Muscle layer of duodenum (tissue), 2 donors: ENCODE results near the gene GAL3ST2.
"Not testable (repeated sequence)": the region's sequence is repeated elsewhere in the genome, so short reads cannot be mapped to it uniquely, and the experiment has no call there.

Experiments used
- H3K27ac ChIP-seq: one replicate; pipeline ENCODE4 v1.7.0; 2013; ENCODE audit warnings: mild to moderate bottlenecking, low read length
- H3K27me3 ChIP-seq: one replicate; pipeline ENCODE4 v1.7.0; 2013; ENCODE audit warnings: low read depth, mild to moderate bottlenecking, control low read depth, low read length
- H3K36me3 ChIP-seq, 2 donors: one replicate each; pipeline ENCODE4 v1.7.0; 2013; ENCODE audit warnings: low read length in 2 of 2, control low read depth in 1 of 2, mild to moderate bottlenecking in 1 of 2; ENCODE audit not compliant: insufficient read depth in 2 of 2, control insufficient read depth in 1 of 2
- H3K4me1 ChIP-seq, 2 donors: one replicate each; pipeline ENCODE4 v1.7.0; 2013; ENCODE audit warnings: low read length in 2 of 2, mild to moderate bottlenecking in 2 of 2, control low read depth in 1 of 2, moderate library complexity in 1 of 2; ENCODE audit not compliant: insufficient read depth in 2 of 2, control insufficient read depth in 1 of 2
- H3K4me3 ChIP-seq, 2 donors: one replicate each; pipeline ENCODE4 v1.7.0; 2013; ENCODE audit warnings: low read length in 2 of 2, low read depth in 1 of 2, mild to moderate bottlenecking in 1 of 2
- H3K9me3 ChIP-seq, 2 donors: one replicate each; pipeline ENCODE4 v1.7.0; 2013; ENCODE audit warnings: low read length in 2 of 2, control low read depth in 1 of 2, mild to moderate bottlenecking in 1 of 2; ENCODE audit not compliant: control insufficient read depth in 1 of 2
- donor health status: healthy.

Gene GAL3ST2

GRCh38 chr2:241782053-241782452, 5.4 kb downstream of the GAL3ST2 start:
- H3K36me3 ChIP-seq, H3K4me3 ChIP-seq, H3K9me3 ChIP-seq, H3K27me3 ChIP-seq, H3K4me1 ChIP-seq, H3K27ac ChIP-seq: not testable (repeated sequence)

- Histone ChIP-seq H3K4me3 (no peak overlapping the region), H3K27me3 (no peaks in the 10 kb centered on the region), H3K9me3 (no peaks in the 10 kb centered on the region), H3K36me3 (no peaks in the 10 kb centered on the region), H3K4me1 (no peaks in the 10 kb centered on the region), H3K27ac (no peak overlapping the region)
These were observed 11.5 kb downstream of the GAL3ST2 start for GRCh38 chr2:241788135-241788534.

GRCh38 chr2:241788572-241788971, 11.9 kb downstream of the GAL3ST2 start:
- no peaks in the 10 kb centered on the region for H3K9me3 ChIP-seq
- no peaks in the 10 kb centered on the region for H3K36me3 ChIP-seq
- H3K27me3 ChIP-seq: no peaks in the 10 kb centered on the region
- H3K27ac ChIP-seq: no peak overlapping the region
- H3K4me3 ChIP-seq: no peak overlapping the region
- no peaks in the 10 kb centered on the region for H3K4me1 ChIP-seq

GRCh38 chr2:241791385-241791784, 14.8 kb downstream of the GAL3ST2 start:
- not testable (repeated sequence) for H3K27ac ChIP-seq, H3K36me3 ChIP-seq, H3K27me3 ChIP-seq, H3K4me1 ChIP-seq, H3K9me3 ChIP-seq, H3K4me3 ChIP-seq

- H3K4me3 ChIP-seq: no peak overlapping the region
- H3K9me3 ChIP-seq: no peaks in the 10 kb centered on the region
- no peaks in the 10 kb centered on the region for H3K27me3 ChIP-seq
- H3K36me3 ChIP-seq: no peaks in the 10 kb centered on the region
- H3K4me1 ChIP-seq: no peaks in the 10 kb centered on the region
- no peak overlapping the region for H3K27ac ChIP-seq
These were observed 16.8 kb downstream of the GAL3ST2 start for GRCh38 chr2:241793385-241793784.

GRCh38 chr2:241794250-241794823, 17.7 kb downstream of the GAL3ST2 start:
- Histone ChIP-seq H3K36me3 (no peaks in the 10 kb centered on the region), H3K4me1 (no peaks in the 10 kb centered on the region), H3K9me3 (no peaks in the 10 kb centered on the region), H3K27ac (no peak overlapping the region), H3K4me3 (no peak overlapping the region), H3K27me3 (no peaks in the 10 kb centered on the region)

GRCh38 chr2:241795021-241795999, 18.7 kb downstream of the GAL3ST2 start:
- Histone ChIP-seq H3K4me3 (no peak overlapping the region), H3K27ac (no peak overlapping the region), H3K9me3 (no peaks in the 10 kb centered on the region), H3K36me3 (no peaks in the 10 kb centered on the region), H3K27me3 (no peaks in the 10 kb centered on the region), H3K4me1 (no peaks in the 10 kb centered on the region)

GRCh38 chr2:241796209-241796608, 19.6 kb downstream of the GAL3ST2 start:
- no peaks in the 10 kb centered on the region for H3K9me3 ChIP-seq
- no peak overlapping the region for H3K4me3 ChIP-seq
- no peaks in the 10 kb centered on the region for H3K4me1 ChIP-seq
- no peaks in the 10 kb centered on the region for H3K36me3 ChIP-seq
- H3K27ac ChIP-seq: no peak overlapping the region
- H3K27me3 ChIP-seq: no peaks in the 10 kb centered on the region

- Histone ChIP-seq H3K9me3 (no peaks in the 10 kb centered on the region), H3K4me3 (no peak overlapping the region), H3K27me3 (no peaks in the 10 kb centered on the region), H3K4me1 (no peaks in the 10 kb centered on the region), H3K27ac (no peak overlapping the region), H3K36me3 (no peaks in the 10 kb centered on the region)
These were observed 20.1 kb downstream of the GAL3ST2 start for GRCh38 chr2:241796610-241797138.

GRCh38 chr2:241797441-241798080, 20.9 kb downstream of the GAL3ST2 start:
- Histone ChIP-seq H3K4me1 (no peaks in the 10 kb centered on the region), H3K27ac (no peak overlapping the region), H3K9me3 (no peaks in the 10 kb centered on the region), H3K4me3 (no peak overlapping the region), H3K36me3 (no peaks in the 10 kb centered on the region), H3K27me3 (no peaks in the 10 kb centered on the region)

- Histone ChIP-seq H3K36me3 (no peaks in the 10 kb centered on the region), H3K27me3 (no peaks in the 10 kb centered on the region), H3K27ac (no peak overlapping the region), H3K9me3 (no peaks in the 10 kb centered on the region), H3K4me3 (no peak overlapping the region), H3K4me1 (peaks cover 0 to 4% of the 10 kb centered on the region in 2 donors)
These were observed 21.5 kb downstream of the GAL3ST2 start for GRCh38 chr2:241798081-241798630.
